Osteoblast (primary cell): ENCODE results near the gene NFKBIA. TPM values are rescaled to one million over a fixed set of nuclear protein-coding genes. Genes with fewer than 3 reads are reported as not detected.
A peak's percentile ranks its signal among the peaks of the same experiment; 100 is the strongest.
"Not testable (repeated sequence)": the region's sequence is repeated elsewhere in the genome, so short reads cannot be mapped to it uniquely, and the experiment has no call there.

Experiments used
- DNase-seq: peaks from one replicate; pipeline ENCODE4 v3.0.0; 2011; ENCODE audit warnings: low spot score, mixed read lengths; ENCODE audit not compliant: insufficient read length; ENCODE audit errors: missing footprints
- H2AFZ ChIP-seq: 2 replicates; pipeline ENCODE4 v1.6.0; 2011; ENCODE audit warnings: mild to moderate bottlenecking, low read length
- H3K27ac ChIP-seq: 2 replicates; pipeline ENCODE4 v1.5.1; 2011; ENCODE audit warnings: mild to moderate bottlenecking, low read depth, low read length, moderate library complexity
- H3K27me3 ChIP-seq: 2 replicates; pipeline ENCODE4 v1.6.0; 2012; ENCODE audit warnings: mild to moderate bottlenecking, control low read depth, inconsistent platforms, low read length, moderate library complexity; ENCODE audit not compliant: insufficient read depth
- H3K36me3 ChIP-seq: 2 replicates; pipeline ENCODE4 v1.5.1; 2011; ENCODE audit warnings: mild to moderate bottlenecking, low read length, control low read depth, moderate library complexity; ENCODE audit not compliant: insufficient read depth
- H3K4me1 ChIP-seq: 2 replicates; pipeline ENCODE4 v1.5.1; 2011; ENCODE audit warnings: mild to moderate bottlenecking, low read length, control low read depth, moderate library complexity; ENCODE audit not compliant: insufficient read depth
- H3K4me2 ChIP-seq: 2 replicates; pipeline ENCODE4 v1.6.0; 2011; ENCODE audit warnings: mild to moderate bottlenecking, low read length; ENCODE audit not compliant: insufficient read depth
- H3K4me3 ChIP-seq: fragments of 200-600 bp; sonication (generic); 3 replicates; pipeline ENCODE4 v1.5.1; 2012; ENCODE audit warnings: mild to moderate bottlenecking, low read length, inconsistent platforms; ENCODE audit not compliant: insufficient read depth
- H3K79me2 ChIP-seq: 2 replicates; pipeline ENCODE4 v1.6.0; 2012; ENCODE audit warnings: mild to moderate bottlenecking, low read length, control low read depth, inconsistent platforms; ENCODE audit not compliant: insufficient read depth
- H3K9me3 ChIP-seq: 2 replicates; pipeline ENCODE4 v1.5.1; 2011; ENCODE audit warnings: low read depth, low read length, control low read depth
- H4K20me1 ChIP-seq: 2 replicates; pipeline ENCODE4 v1.6.0; 2012; ENCODE audit warnings: mild to moderate bottlenecking, low read length, control low read depth; ENCODE audit not compliant: insufficient read depth
- CTCF ChIP-seq: IDR thresholded peaks from 2 replicates; pipeline ENCODE4 v1.5.1; 2011; ENCODE audit warnings: mild to moderate bottlenecking, low read depth, low read length, moderate library complexity; ENCODE audit errors: extremely low read depth
- total RNA-seq: library from RNA; depleted of rRNA; stranded (reverse); fragments of >200 nt; gene quantifications from 2 replicates; pipeline ENCODE4 v1.2.3, GENCODE V29; 2012

The NFKBIA gene
- total RNA-seq, 1 donor: 51.0 TPM

DNA sequence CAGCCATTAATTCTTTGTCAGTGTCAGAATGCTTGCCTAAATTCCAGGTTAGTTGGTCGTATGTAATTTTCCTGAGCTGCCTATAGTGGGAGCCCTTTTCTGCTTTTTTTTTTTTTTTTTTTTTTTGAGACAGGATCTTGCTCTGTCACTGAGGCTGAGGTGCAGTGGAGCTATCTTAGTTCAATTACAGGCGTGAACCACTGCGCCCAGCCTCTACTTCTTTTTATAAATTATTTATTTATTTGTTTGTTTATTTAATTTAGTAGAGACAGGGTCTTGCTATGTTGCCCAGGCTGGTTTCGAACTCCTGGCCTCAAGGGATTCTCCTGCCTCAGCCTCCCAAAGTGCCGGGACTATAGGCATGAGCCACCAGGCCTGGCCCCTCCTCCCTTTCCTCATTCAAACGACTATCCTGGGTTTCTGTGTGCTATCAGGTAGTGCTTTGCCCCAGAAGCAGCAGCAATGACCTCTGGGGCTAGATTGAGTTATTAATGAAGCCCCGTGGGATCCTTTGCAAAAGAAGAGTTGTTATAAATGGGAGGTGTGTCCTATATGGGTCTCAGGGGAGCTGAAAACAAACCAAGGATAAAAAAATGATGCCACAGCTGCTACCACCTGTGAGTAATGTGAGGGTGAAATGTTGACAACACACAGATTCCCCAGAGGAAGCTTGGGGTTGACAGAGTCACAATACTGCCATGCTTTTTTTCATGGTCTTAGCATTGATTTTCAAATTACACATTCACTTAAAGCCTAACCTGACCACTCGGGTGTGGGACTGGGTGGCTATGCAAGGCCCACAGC, 34.6 kb upstream of the NFKBIA start:
- Histone ChIP-seq H3K27me3 (no peaks in the 10 kb centered on the region), H3K4me1 (no peaks in the 10 kb centered on the region), H3K9me3 (no peaks in the 10 kb centered on the region), H3K4me2 (no peak overlapping the region), H2AFZ (no peak overlapping the region), H3K79me2 (no peaks in the 10 kb centered on the region), H3K36me3 (no peaks in the 10 kb centered on the region), H3K4me3 (no peak overlapping the region), H3K27ac (no peak overlapping the region), H4K20me1 (no peaks in the 10 kb centered on the region)
- DNase-seq: no peak
- peak; percentile 61 for TF ChIP-seq CTCF

- not testable (repeated sequence) for H3K4me3 ChIP-seq, H3K27ac ChIP-seq, H3K36me3 ChIP-seq
Observed at GRCh38 chr14:35438492-35438891, 33.9 kb upstream of the NFKBIA start.

DNA sequence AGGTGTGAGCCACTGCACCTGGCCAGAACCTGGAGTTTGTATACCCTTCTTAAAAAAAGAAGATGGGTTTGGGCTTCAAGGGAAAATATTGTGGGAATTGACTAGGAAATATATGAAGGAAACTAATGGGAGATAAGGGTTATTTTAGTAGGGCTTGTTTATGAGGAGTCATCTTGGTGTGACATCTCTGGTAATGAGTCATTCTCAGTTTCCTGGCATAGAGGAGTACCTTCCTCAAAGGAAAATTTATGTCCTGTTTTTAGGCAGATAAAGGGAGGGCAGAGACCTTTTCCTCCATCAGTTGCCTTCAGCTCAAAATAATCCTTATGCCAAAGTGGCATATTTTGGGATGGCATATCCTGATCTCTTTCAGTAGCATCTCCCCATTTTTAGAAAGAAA, 30.6 kb upstream of the NFKBIA start:
- Histone ChIP-seq H3K4me2 (no peak overlapping the region), H3K27ac (no peak overlapping the region), H3K4me1 (no peaks in the 10 kb centered on the region), H2AFZ (no peak overlapping the region), H3K27me3 (no peaks in the 10 kb centered on the region), H3K79me2 (no peaks in the 10 kb centered on the region), H3K4me3 (no peak overlapping the region), H4K20me1 (no peaks in the 10 kb centered on the region), H3K9me3 (no peaks in the 10 kb centered on the region), H3K36me3 (no peaks in the 10 kb centered on the region)
- no peak for TF ChIP-seq CTCF
- DNase-seq: no peak

More at GRCh38 chr14:35438492-35438891, 33.9 kb upstream of the NFKBIA start:
- not testable (repeated sequence) for H4K20me1 ChIP-seq, H3K4me2 ChIP-seq, H3K79me2 ChIP-seq, H2AFZ ChIP-seq, H3K4me1 ChIP-seq, DNase-seq, H3K27me3 ChIP-seq, H3K9me3 ChIP-seq

GRCh38 chr14:35433826-35434225, 29.3 kb upstream of the NFKBIA start:
- no peak for DNase-seq
- no peaks in the 10 kb centered on the region for H3K79me2 ChIP-seq
- no peak overlapping the region for H3K4me2 ChIP-seq
- no peaks in the 10 kb centered on the region for H3K9me3 ChIP-seq
- no peaks in the 10 kb centered on the region for H3K36me3 ChIP-seq
- no peak overlapping the region for H2AFZ ChIP-seq
- no peaks in the 10 kb centered on the region for H4K20me1 ChIP-seq
- no peak overlapping the region for H3K4me3 ChIP-seq
- H3K27me3 ChIP-seq: no peaks in the 10 kb centered on the region
- H3K4me1 ChIP-seq: no peaks in the 10 kb centered on the region
- TF ChIP-seq CTCF: no peak
- no peak overlapping the region for H3K27ac ChIP-seq
